ENCODE results near the gene OPHN1. TPM values are rescaled to one million over a fixed set of nuclear protein-coding genes. Genes with fewer than 3 reads are reported as not detected.
A peak's percentile ranks its signal among the peaks of the same experiment; 100 is the strongest.

Gene OPHN1
- total RNA-seq, 1 donor from 2014 or later, result 3.7 TPM

- Histone ChIP-seq H3K9me3 (ENCODE audit: insufficient read depth, low read depth, low read length) (no peaks in the 10 kb centered on the region), H4K20me1 (ENCODE audit: insufficient read depth, low read length) (no peaks in the 10 kb centered on the region), H3K27me3 (ENCODE audit: insufficient read depth, low read length) (no peaks in the 10 kb centered on the region), H3K4me1 (ENCODE audit: insufficient read depth, low read length) (no peaks in the 10 kb centered on the region), H3K4me2 (ENCODE audit: low read length) (no peak overlapping the region), H3K4me3 (ENCODE audit: insufficient read depth, low read depth, low read length) (no peak overlapping the region), H2AFZ (ENCODE audit: low read depth, low read length) (no peak overlapping the region), H3K27ac (ENCODE audit: low read depth, low read length) (no peak overlapping the region), H3K9ac (ENCODE audit: low read length) (no peak overlapping the region), H3K36me3 (ENCODE audit: insufficient read depth, low read length) (no peaks in the 10 kb centered on the region), H3K79me2 (ENCODE audit: insufficient read depth, low read length) (no peaks in the 10 kb centered on the region)
- Mint-ChIP-seq H3K27me3 (ENCODE audit: low read depth, unreplicated experiment) (no peaks in the 10 kb centered on the region), H3K36me3 (ENCODE audit: low read depth, unreplicated experiment) (no peaks in the 10 kb centered on the region), H3K27ac (ENCODE audit: unreplicated experiment) (no peak overlapping the region), H3K4me1 (ENCODE audit: low read depth, unreplicated experiment) (no peaks in the 10 kb centered on the region), H3K4me3 (ENCODE audit: unreplicated experiment) (no peak overlapping the region), H3K9me3 (ENCODE audit: unreplicated experiment) (no peaks in the 10 kb centered on the region)
- TF ChIP-seq EZH2 (IDR thresholded peaks at IDR 0.05; ENCODE audit: insufficient read depth, low read length) (no peak), CTCF (IDR thresholded peaks at IDR 0.05; ENCODE audit: insufficient read depth, low read depth, low read length) (no peak)
- no peak for DNase-seq (ENCODE audit: low read depth)
- FAIRE-seq, result no peak
Measured at GRCh38 chrX:68454476-68455150, 21.3 kb upstream of the OPHN1 start.

- Histone ChIP-seq H3K27ac (ENCODE audit: low read depth, low read length) (no peak overlapping the region), H3K9ac (ENCODE audit: low read length) (no peak overlapping the region), H3K27me3 (ENCODE audit: insufficient read depth, low read length) (no peaks in the 10 kb centered on the region), H3K79me2 (ENCODE audit: insufficient read depth, low read length) (no peaks in the 10 kb centered on the region), H3K4me3 (ENCODE audit: insufficient read depth, low read depth, low read length) (no peak overlapping the region), H4K20me1 (ENCODE audit: insufficient read depth, low read length) (no peaks in the 10 kb centered on the region), H2AFZ (ENCODE audit: low read depth, low read length) (no peak overlapping the region), H3K9me3 (ENCODE audit: insufficient read depth, low read depth, low read length) (no peaks in the 10 kb centered on the region), H3K4me2 (ENCODE audit: low read length) (no peak overlapping the region), H3K4me1 (ENCODE audit: insufficient read depth, low read length) (no peaks in the 10 kb centered on the region), H3K36me3 (ENCODE audit: insufficient read depth, low read length) (no peaks in the 10 kb centered on the region)
- Mint-ChIP-seq H3K36me3 (ENCODE audit: low read depth, unreplicated experiment) (no peaks in the 10 kb centered on the region), H3K4me3 (ENCODE audit: unreplicated experiment) (no peak overlapping the region), H3K27ac (ENCODE audit: unreplicated experiment) (no peak overlapping the region), H3K27me3 (ENCODE audit: low read depth, unreplicated experiment) (no peaks in the 10 kb centered on the region), H3K4me1 (ENCODE audit: low read depth, unreplicated experiment) (no peaks in the 10 kb centered on the region), H3K9me3 (ENCODE audit: unreplicated experiment) (no peaks in the 10 kb centered on the region)
- FAIRE-seq (no peak), DNase-seq (ENCODE audit: low read depth) (no peak)
- TF ChIP-seq EZH2 (IDR thresholded peaks at IDR 0.05; ENCODE audit: insufficient read depth, low read length) (no peak), CTCF (IDR thresholded peaks at IDR 0.05; ENCODE audit: insufficient read depth, low read depth, low read length) (no peak)
Measured at GRCh38 chrX:68451720-68452119, 18.4 kb upstream of the OPHN1 start.

GRCh38 chrX:68443155-68443868, 10.0 kb upstream of the OPHN1 start:
- Histone ChIP-seq H4K20me1 (ENCODE audit: insufficient read depth, low read length) (no peaks in the 10 kb centered on the region), H3K36me3 (ENCODE audit: insufficient read depth, low read length) (no peaks in the 10 kb centered on the region), H3K79me2 (ENCODE audit: insufficient read depth, low read length) (no peaks in the 10 kb centered on the region), H3K9ac (ENCODE audit: low read length) (no peak overlapping the region), H3K4me2 (ENCODE audit: low read length) (peak overlapping the region; percentile 5), H3K4me3 (ENCODE audit: insufficient read depth, low read depth, low read length) (no peak overlapping the region), H3K27me3 (ENCODE audit: insufficient read depth, low read length) (no peaks in the 10 kb centered on the region), H2AFZ (ENCODE audit: low read depth, low read length) (no peak overlapping the region), H3K9me3 (ENCODE audit: insufficient read depth, low read depth, low read length) (no peaks in the 10 kb centered on the region), H3K4me1 (ENCODE audit: insufficient read depth, low read length) (peaks cover 7% of the 10 kb centered on the region), H3K27ac (ENCODE audit: low read depth, low read length) (no peak overlapping the region)
- peak; percentile 47 for DNase-seq (ENCODE audit: low read depth)
- no peak overlapping the region for H3K4me3 Mint-ChIP-seq (ENCODE audit: unreplicated experiment)
- FAIRE-seq, result peak; percentile 95
- H3K4me1 Mint-ChIP-seq (ENCODE audit: low read depth, unreplicated experiment), result peaks cover 8% of the 10 kb centered on the region
- no peaks in the 10 kb centered on the region for H3K27me3 Mint-ChIP-seq (ENCODE audit: low read depth, unreplicated experiment)
- no peaks in the 10 kb centered on the region for H3K9me3 Mint-ChIP-seq (ENCODE audit: unreplicated experiment)
- H3K36me3 Mint-ChIP-seq (ENCODE audit: low read depth, unreplicated experiment), result no peaks in the 10 kb centered on the region
- peak overlapping the region; percentile 34 for H3K27ac Mint-ChIP-seq (ENCODE audit: unreplicated experiment)
- TF ChIP-seq EZH2 (IDR thresholded peaks at IDR 0.05; ENCODE audit: insufficient read depth, low read length) (no peak), CTCF (IDR thresholded peaks at IDR 0.05; ENCODE audit: insufficient read depth, low read depth, low read length) (no peak)
